ENCODE data around the gene N4BP2.
"Not testable (repeated sequence)": the region's sequence is repeated elsewhere in the genome, so short reads cannot be mapped to it uniquely, and the experiment has no call there.

DNA sequence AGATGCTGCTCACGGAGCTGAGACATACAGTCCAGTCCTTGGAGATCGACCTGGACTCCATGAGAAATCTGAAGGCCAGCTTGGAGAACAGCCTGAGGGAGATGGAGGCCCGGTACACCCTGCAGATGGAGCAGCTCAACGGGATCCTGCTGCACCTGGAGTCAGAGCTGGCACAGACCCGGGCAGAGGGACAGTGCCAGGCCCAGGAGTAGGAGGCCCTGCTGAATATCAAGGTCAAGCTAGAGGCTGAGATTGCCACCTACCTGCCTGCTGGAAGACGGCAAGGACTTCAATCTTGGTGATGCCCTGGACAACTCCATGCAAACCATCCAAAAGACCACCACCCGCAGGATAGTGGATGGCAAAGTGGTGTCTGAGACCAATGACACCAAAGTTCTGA lies 35.5 kb upstream of the N4BP2 start:
- not testable (repeated sequence) for TF ChIP-seq POLR2AphosphoS5 (IDR thresholded peaks at IDR 0.05; ENCODE audit: borderline replicate concordance, low read depth, low read length); EZH2 (IDR thresholded peaks at IDR 0.05)

Data from SK-N-MC (cell line).